ENCODE results near the gene SCGB1A1.

SCGB1A1 gene

GRCh38 chr11:62458212-62459002 is 39.6 kb downstream of the SCGB1A1 start:
- Histone ChIP-seq H3K36me3 (ENCODE audit: control insufficient read depth, low read depth, low read length) (no peaks in the 10 kb centered on the region), H3K9ac (ENCODE audit: low read length) (no peak overlapping the region), H3K27me3 (ENCODE audit: control insufficient read depth, insufficient read depth, low read length) (no peaks in the 10 kb centered on the region), H3K4me1 (ENCODE audit: control insufficient read depth, low read depth, low read length) (no peaks in the 10 kb centered on the region), H3K27ac (ENCODE audit: low read length) (no peak overlapping the region), H3K4me3 (ENCODE audit: low read length) (no peak overlapping the region), H3K9me3 (ENCODE audit: control insufficient read depth, low read depth, low read length) (no peaks in the 10 kb centered on the region)

- Histone ChIP-seq H3K27me3 (ENCODE audit: control insufficient read depth, insufficient read depth, low read length) (no peaks in the 10 kb centered on the region), H3K36me3 (ENCODE audit: control insufficient read depth, low read depth, low read length) (no peaks in the 10 kb centered on the region), H3K4me3 (ENCODE audit: low read length) (no peak overlapping the region), H3K27ac (ENCODE audit: low read length) (no peak overlapping the region), H3K4me1 (ENCODE audit: control insufficient read depth, low read depth, low read length) (no peaks in the 10 kb centered on the region), H3K9ac (ENCODE audit: low read length) (no peak overlapping the region), H3K9me3 (ENCODE audit: control insufficient read depth, low read depth, low read length) (no peaks in the 10 kb centered on the region)
Measured at GRCh38 chr11:62459080-62459479, 40.2 kb downstream of the SCGB1A1 start.

GRCh38 chr11:62461740-62462507 is 43.1 kb downstream of the SCGB1A1 start:
- no peak overlapping the region for H3K4me3 ChIP-seq (ENCODE audit: low read length)
- no peaks in the 10 kb centered on the region for H3K27me3 ChIP-seq (ENCODE audit: control insufficient read depth, insufficient read depth, low read length)
- no peaks in the 10 kb centered on the region for H3K36me3 ChIP-seq (ENCODE audit: control insufficient read depth, low read depth, low read length)
- no peaks in the 10 kb centered on the region for H3K4me1 ChIP-seq (ENCODE audit: control insufficient read depth, low read depth, low read length)
- H3K9ac ChIP-seq (ENCODE audit: low read length) = no peak overlapping the region
- no peak overlapping the region for H3K27ac ChIP-seq (ENCODE audit: low read length)
- no peaks in the 10 kb centered on the region for H3K9me3 ChIP-seq (ENCODE audit: control insufficient read depth, low read depth, low read length)

- H3K36me3 ChIP-seq (ENCODE audit: control insufficient read depth, low read depth, low read length) = no peaks in the 10 kb centered on the region
- no peak overlapping the region for H3K27ac ChIP-seq (ENCODE audit: low read length)
- H3K9me3 ChIP-seq (ENCODE audit: control insufficient read depth, low read depth, low read length) = no peaks in the 10 kb centered on the region
- H3K4me3 ChIP-seq (ENCODE audit: low read length) = no peak overlapping the region
- no peaks in the 10 kb centered on the region for H3K4me1 ChIP-seq (ENCODE audit: control insufficient read depth, low read depth, low read length)
- H3K27me3 ChIP-seq (ENCODE audit: control insufficient read depth, insufficient read depth, low read length) = no peaks in the 10 kb centered on the region
- H3K9ac ChIP-seq (ENCODE audit: low read length) = no peak overlapping the region
Measured at GRCh38 chr11:62462508-62462892, 43.7 kb downstream of the SCGB1A1 start.

- no peak overlapping the region for H3K27ac ChIP-seq (ENCODE audit: low read length)
- no peak overlapping the region for H3K4me3 ChIP-seq (ENCODE audit: low read length)
- H3K9me3 ChIP-seq (ENCODE audit: control insufficient read depth, low read depth, low read length) = no peaks in the 10 kb centered on the region
- no peaks in the 10 kb centered on the region for H3K36me3 ChIP-seq (ENCODE audit: control insufficient read depth, low read depth, low read length)
- H3K4me1 ChIP-seq (ENCODE audit: control insufficient read depth, low read depth, low read length) = no peaks in the 10 kb centered on the region
- H3K9ac ChIP-seq (ENCODE audit: low read length) = no peak overlapping the region
- no peaks in the 10 kb centered on the region for H3K27me3 ChIP-seq (ENCODE audit: control insufficient read depth, insufficient read depth, low read length)
Measured at GRCh38 chr11:62463121-62463542, 44.3 kb downstream of the SCGB1A1 start.

- H3K36me3 ChIP-seq (ENCODE audit: control insufficient read depth, low read depth, low read length) = no peaks in the 10 kb centered on the region
- no peak overlapping the region for H3K4me3 ChIP-seq (ENCODE audit: low read length)
- H3K27ac ChIP-seq (ENCODE audit: low read length) = no peak overlapping the region
- no peaks in the 10 kb centered on the region for H3K9me3 ChIP-seq (ENCODE audit: control insufficient read depth, low read depth, low read length)
- no peaks in the 10 kb centered on the region for H3K4me1 ChIP-seq (ENCODE audit: control insufficient read depth, low read depth, low read length)
- no peaks in the 10 kb centered on the region for H3K27me3 ChIP-seq (ENCODE audit: control insufficient read depth, insufficient read depth, low read length)
- H3K9ac ChIP-seq (ENCODE audit: low read length) = no peak overlapping the region
Measured at GRCh38 chr11:62464655-62465054, 45.8 kb downstream of the SCGB1A1 start.

- H3K27ac ChIP-seq (ENCODE audit: low read length) = no peak overlapping the region
- no peaks in the 10 kb centered on the region for H3K27me3 ChIP-seq (ENCODE audit: control insufficient read depth, insufficient read depth, low read length)
- H3K9ac ChIP-seq (ENCODE audit: low read length) = no peak overlapping the region
- H3K4me1 ChIP-seq (ENCODE audit: control insufficient read depth, low read depth, low read length) = no peaks in the 10 kb centered on the region
- H3K36me3 ChIP-seq (ENCODE audit: control insufficient read depth, low read depth, low read length) = no peaks in the 10 kb centered on the region
- H3K9me3 ChIP-seq (ENCODE audit: control insufficient read depth, low read depth, low read length) = no peaks in the 10 kb centered on the region
- no peak overlapping the region for H3K4me3 ChIP-seq (ENCODE audit: low read length)
Measured at GRCh38 chr11:62466444-62466843, 47.6 kb downstream of the SCGB1A1 start.

- Histone ChIP-seq H3K4me3 (ENCODE audit: low read length) (no peak overlapping the region), H3K9me3 (ENCODE audit: control insufficient read depth, low read depth, low read length) (no peaks in the 10 kb centered on the region), H3K9ac (ENCODE audit: low read length) (no peak overlapping the region), H3K36me3 (ENCODE audit: control insufficient read depth, low read depth, low read length) (no peaks in the 10 kb centered on the region), H3K27ac (ENCODE audit: low read length) (no peak overlapping the region), H3K4me1 (ENCODE audit: control insufficient read depth, low read depth, low read length) (no peaks in the 10 kb centered on the region), H3K27me3 (ENCODE audit: control insufficient read depth, insufficient read depth, low read length) (no peaks in the 10 kb centered on the region)
Measured at GRCh38 chr11:62468577-62468976, 49.7 kb downstream of the SCGB1A1 start.

- Histone ChIP-seq H3K27ac (ENCODE audit: low read length) (no peak overlapping the region), H3K9me3 (ENCODE audit: control insufficient read depth, low read depth, low read length) (no peaks in the 10 kb centered on the region), H3K9ac (ENCODE audit: low read length) (no peak overlapping the region), H3K4me1 (ENCODE audit: control insufficient read depth, low read depth, low read length) (no peaks in the 10 kb centered on the region), H3K4me3 (ENCODE audit: low read length) (no peak overlapping the region), H3K27me3 (ENCODE audit: control insufficient read depth, insufficient read depth, low read length) (no peaks in the 10 kb centered on the region), H3K36me3 (ENCODE audit: control insufficient read depth, low read depth, low read length) (no peaks in the 10 kb centered on the region)
Measured at GRCh38 chr11:62471603-62472002, 52.8 kb downstream of the SCGB1A1 start.

- no peaks in the 10 kb centered on the region for H3K9me3 ChIP-seq (ENCODE audit: control insufficient read depth, low read depth, low read length)
- H3K27me3 ChIP-seq (ENCODE audit: control insufficient read depth, insufficient read depth, low read length) = no peaks in the 10 kb centered on the region
- no peak overlapping the region for H3K27ac ChIP-seq (ENCODE audit: low read length)
- H3K9ac ChIP-seq (ENCODE audit: low read length) = no peak overlapping the region
- no peaks in the 10 kb centered on the region for H3K36me3 ChIP-seq (ENCODE audit: control insufficient read depth, low read depth, low read length)
- H3K4me1 ChIP-seq (ENCODE audit: control insufficient read depth, low read depth, low read length) = no peaks in the 10 kb centered on the region
- H3K4me3 ChIP-seq (ENCODE audit: low read length) = no peak overlapping the region
Measured at GRCh38 chr11:62472063-62472884, 53.4 kb downstream of the SCGB1A1 start.
